ENCODE data around the gene ZBTB20. TPM values are rescaled to one million over a fixed set of nuclear protein-coding genes. Genes with fewer than 3 reads are reported as not detected.

ZBTB20 gene
- total RNA-seq, 2 experiments from 2014 or later: 2.5 to 3.2 TPM

- ChIA-PET POLR2A (no interaction called here), CTCF (no interaction called here)
These were observed 520.3 kb downstream of the ZBTB20 start for GRCh38 chr3:114626751-114627150.

DNA sequence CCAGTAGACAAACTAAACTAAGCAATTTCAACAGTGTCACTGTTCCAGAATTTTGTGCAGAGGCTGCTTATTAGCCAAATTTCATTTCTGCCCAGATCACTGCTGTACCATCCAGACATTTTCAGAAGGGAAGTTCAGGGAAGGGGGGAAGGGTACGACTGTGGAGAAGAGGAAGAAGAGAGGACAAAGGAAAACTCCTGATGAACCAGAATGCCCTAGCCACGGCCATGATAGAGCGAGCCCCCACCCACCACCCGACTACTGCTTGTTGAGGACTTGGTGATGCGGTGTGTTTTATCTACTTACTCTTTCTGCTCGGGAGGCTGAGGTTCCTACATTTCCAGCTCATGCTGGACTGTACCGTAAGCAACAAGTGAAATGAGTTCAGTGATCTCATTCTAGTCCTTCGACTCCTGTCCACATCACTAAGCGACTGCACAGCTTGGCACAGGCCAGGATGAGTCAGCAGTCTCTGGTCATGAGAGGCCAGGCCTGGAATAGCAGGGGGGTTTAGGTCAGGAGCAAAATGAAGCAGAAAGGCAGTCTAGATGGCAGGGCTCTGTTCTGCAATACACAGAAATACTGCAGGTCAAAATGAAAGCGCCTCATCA lies 522.4 kb downstream of the ZBTB20 start:
- POLR2A ChIA-PET: no interaction called here
- CTCF ChIA-PET: no interaction called here

GRCh38 chr3:114624047-114624445 lies 523.0 kb downstream of the ZBTB20 start:
- ChIA-PET CTCF (no interaction called here), POLR2A (no interaction called here)

- CTCF ChIA-PET: no interaction called here
- POLR2A ChIA-PET: no interaction called here
These were observed 523.6 kb downstream of the ZBTB20 start for GRCh38 chr3:114623420-114624046.

DNA sequence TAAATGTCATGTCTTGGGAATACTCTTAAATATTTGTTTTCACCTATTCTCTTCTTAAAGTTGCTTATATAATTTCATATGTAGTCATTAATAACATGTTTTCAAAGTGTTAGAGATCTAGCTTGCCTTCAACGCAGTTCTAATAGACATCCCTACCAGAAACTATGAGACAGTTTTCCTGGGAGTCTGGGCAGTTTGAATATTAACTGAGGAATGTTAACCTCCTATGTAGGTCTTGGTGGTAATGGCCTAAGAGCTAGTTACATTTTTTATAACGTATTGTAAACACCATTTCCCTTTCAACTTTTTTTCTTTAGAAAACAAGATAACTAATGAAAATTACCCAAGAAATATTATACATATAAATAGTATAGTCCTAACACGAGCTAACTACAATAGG lies 525.1 kb downstream of the ZBTB20 start:
- POLR2A ChIA-PET: no interaction called here

GRCh38 chr3:114619771-114620170 lies 527.3 kb downstream of the ZBTB20 start:
- ChIA-PET CTCF (no interaction called here), POLR2A (no interaction called here)

More for the DNA sequence above, 525.1 kb downstream of the ZBTB20 start:
- CTCF ChIA-PET: interaction anchor here (1.4 kb wide), 1 partner anchor 100 kb away, joined by 3 read pairs; no protein-coding TSS in a partner anchor

GRCh38 chr3:114615523-114616085 lies 531.5 kb downstream of the ZBTB20 start:
- CTCF ChIA-PET: no interaction called here

GRCh38 chr3:114609973-114610630 lies 537.0 kb downstream of the ZBTB20 start:
- ChIA-PET POLR2A (no interaction called here), CTCF (no interaction called here)

More at GRCh38 chr3:114615523-114616085, 531.5 kb downstream of the ZBTB20 start:
- POLR2A ChIA-PET: no interaction called here

DNA sequence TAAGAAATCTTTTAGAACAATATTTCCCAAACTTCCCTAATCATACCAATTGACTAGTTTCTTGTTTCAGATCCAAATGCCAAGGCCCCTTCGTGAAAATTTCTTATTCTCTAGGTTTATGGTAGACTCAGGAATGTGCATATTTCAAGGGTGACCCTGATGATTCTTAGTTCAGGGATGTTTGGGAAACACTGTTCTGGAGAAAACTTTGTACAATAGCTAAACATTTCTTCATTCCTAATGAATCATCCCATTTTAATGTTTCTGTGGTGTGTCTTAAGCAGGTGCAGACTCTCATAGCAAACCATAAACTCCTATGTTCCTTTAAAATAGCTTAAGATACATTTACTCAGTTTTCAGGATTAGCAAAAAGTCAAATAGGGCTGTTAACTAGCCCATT lies 538.8 kb downstream of the ZBTB20 start:
- ChIA-PET POLR2A (no interaction called here), CTCF (no interaction called here)

DNA sequence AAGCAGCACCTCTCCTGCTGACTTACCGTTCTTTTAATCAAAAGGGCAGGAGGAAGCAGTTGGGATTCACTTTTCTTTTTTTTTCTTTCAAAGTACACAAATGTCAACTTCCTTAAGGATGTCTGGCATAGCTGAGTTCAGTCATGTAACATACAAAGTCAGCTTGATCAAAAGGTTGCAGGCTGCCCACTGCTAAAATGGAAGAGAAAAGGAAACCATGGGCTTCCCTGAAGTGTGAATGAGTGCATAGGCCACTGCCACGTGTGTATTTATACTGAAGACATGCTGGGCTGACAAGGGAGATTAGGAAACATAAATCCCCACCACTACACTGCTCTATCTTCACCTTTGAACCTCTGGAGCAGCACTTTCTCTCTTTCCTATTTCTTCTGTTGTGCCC lies 540.8 kb downstream of the ZBTB20 start:
- ChIA-PET POLR2A (no interaction called here), CTCF (no interaction called here)

- ChIA-PET CTCF (no interaction called here), POLR2A (no interaction called here)
These were observed 546.5 kb downstream of the ZBTB20 start for GRCh38 chr3:114600571-114600970.

DNA sequence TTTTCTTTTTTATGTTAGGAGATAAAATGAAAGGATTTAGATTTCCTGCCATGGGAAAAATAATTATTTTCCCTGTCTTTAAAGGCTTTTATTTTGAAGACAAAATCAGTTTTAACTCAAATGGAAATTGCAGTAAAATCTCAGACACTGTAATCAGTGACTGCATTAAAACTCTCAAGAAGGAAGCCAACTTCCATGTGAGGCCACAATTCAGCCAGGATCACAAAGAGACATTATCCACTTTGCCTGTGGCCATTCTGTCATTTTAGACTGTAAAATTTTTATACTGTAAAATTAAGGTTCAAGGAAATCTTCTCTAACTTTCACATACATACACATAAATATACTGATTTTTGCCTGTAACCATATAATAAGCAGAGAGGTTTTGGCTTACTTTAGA lies 549.2 kb downstream of the ZBTB20 start:
- ChIA-PET POLR2A (no interaction called here), CTCF (no interaction called here)

DNA sequence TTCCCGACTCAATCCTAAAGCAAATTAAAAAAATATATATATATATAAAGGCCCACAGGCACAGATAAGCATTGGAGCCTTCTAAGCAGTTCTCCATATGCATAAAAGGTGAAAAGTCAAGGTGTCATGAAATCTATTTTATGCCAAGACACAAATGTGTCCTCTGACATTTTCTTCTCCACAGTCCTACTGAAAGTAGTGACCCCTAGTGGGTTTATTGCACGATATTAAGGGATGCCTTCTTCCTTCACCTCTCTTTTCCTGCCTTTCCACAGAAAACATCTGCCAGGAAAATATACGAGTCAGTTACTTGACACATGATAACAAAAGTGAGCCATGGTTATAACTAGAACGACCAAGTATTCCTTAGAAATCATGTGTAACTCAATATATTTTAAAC lies 550.1 kb downstream of the ZBTB20 start:
- CTCF ChIA-PET: no interaction called here
- POLR2A ChIA-PET: no interaction called here

- CTCF ChIA-PET: no interaction called here
These were observed 550.9 kb downstream of the ZBTB20 start for GRCh38 chr3:114596147-114596546.

GRCh38 chr3:114595522-114596028 lies 551.5 kb downstream of the ZBTB20 start:
- POLR2A ChIA-PET: no interaction called here
- CTCF ChIA-PET: no interaction called here

More at GRCh38 chr3:114596147-114596546, 550.9 kb downstream of the ZBTB20 start:
- POLR2A ChIA-PET: no interaction called here

DNA sequence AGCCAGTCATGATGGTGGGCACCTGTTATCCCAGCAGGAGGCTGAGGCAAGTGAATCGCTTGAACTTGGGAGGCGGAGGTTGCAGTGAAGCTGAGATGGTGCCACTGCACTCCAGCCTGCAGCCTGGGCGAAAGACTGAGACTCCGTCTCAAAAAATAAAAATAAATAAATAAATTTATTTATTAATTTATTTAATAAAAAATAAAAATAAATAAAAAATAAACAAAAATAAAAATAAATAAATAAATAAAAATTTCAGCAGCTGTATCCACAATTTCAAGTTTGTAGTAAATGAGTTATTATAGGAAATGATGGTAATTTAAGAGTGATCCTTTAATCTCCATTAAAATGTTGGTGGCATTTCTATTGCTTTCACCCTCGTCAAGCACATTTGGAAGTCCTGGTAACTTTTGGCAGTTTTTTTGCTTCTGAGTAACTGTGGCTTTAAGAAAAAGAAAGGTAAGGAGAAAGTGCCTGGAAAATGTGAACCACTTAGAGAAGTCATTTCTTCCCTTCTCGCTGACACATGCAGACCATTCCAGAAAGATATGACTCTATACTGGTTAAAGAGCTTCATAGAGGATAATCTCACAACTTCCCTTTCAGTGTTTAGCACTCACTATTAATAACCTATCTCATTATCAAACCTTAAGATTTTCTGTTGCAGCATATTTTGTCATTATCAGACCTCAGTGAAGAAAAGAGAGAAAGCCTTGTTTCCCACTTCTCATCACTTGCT lies 556.6 kb downstream of the ZBTB20 start:
- ChIA-PET POLR2A (no interaction called here), CTCF (no interaction called here)

- CTCF ChIA-PET: no interaction called here
- POLR2A ChIA-PET: no interaction called here
These were observed 559.1 kb downstream of the ZBTB20 start for GRCh38 chr3:114587986-114588385.

- ChIA-PET CTCF (no interaction called here), POLR2A (no interaction called here)
These were observed 561.0 kb downstream of the ZBTB20 start for GRCh38 chr3:114586119-114586518.

- CTCF ChIA-PET: no interaction called here
- POLR2A ChIA-PET: no interaction called here
These were observed 561.4 kb downstream of the ZBTB20 start for GRCh38 chr3:114585687-114586086.

DNA sequence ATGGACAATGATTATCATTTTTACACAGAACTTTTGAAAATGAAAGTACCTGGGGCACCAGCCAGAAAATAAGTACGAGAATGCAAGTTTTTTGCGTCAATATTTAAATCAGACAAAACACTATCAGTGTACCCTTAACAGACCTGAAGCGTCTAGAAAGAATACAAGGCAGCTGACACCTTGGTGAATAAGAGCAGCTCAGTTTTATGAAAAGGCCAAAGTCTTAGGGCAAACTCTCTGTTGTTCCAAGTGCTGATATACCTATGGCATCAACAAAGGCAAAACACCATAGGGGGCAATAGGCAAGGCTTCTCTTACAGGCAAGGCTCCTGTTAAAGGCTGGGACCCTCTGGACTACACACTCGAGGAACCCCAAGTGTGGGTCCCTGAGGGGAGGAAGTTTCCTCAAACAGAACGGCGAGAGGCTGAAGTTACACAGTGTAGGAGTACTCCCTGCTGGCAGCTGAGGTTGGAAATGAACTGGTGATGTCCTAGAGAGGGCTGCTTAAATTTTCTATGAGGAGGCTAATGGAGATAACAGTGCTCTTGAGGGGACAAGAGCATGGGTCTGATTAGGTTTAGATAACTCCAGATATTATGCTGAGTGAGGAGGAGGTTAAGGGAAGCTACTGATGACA lies 562.2 kb downstream of the ZBTB20 start:
- ChIA-PET POLR2A (no interaction called here), CTCF (no interaction called here)

Data from activated CD8-positive, alpha-beta memory T cell treated with anti-CD3 and anti-CD28 coated beads for 36 hours (primary cell).